GM23338 (cell line): Measurements from ENCODE around the gene BAD.
A peak's percentile ranks its signal among the peaks of the same experiment; 100 is the strongest.

Experiments
- CTCF ChIP-seq, 2 experiments: fragments of 200-600 bp in 1 of 2; sonication (generic) in 1 of 2; conservative IDR thresholded peaks; 2 replicates each; pipeline versions ENCODE4 v1.5.1 to v1.6.1; 2016 to 2017; ENCODE audit warnings: antibody characterized with exemption in 2 of 2, low read depth in 2 of 2, mild to moderate bottlenecking in 2 of 2, moderate library complexity in 1 of 2
- EZH2 ChIP-seq: fragments of 200-600 bp; sonication (generic); IDR thresholded peaks from one replicate; pipeline ENCODE4 v1.8.0; 2017; ENCODE audit warnings: antibody characterized with exemption, mild to moderate bottlenecking, low read depth; ENCODE audit not compliant: unreplicated experiment
- EZH2phosphoT487 ChIP-seq: fragments of 200-600 bp; sonication (generic); IDR thresholded peaks from one replicate; pipeline ENCODE4 v1.8.1; 2018; ENCODE audit warnings: antibody characterized with exemption; ENCODE audit not compliant: unreplicated experiment
- JUNB ChIP-seq: IDR thresholded peaks from one replicate; pipeline ENCODE4 v1.6.1; 2016; ENCODE audit warnings: antibody characterized with exemption; ENCODE audit not compliant: unreplicated experiment
- POLR2AphosphoS5 ChIP-seq: IDR thresholded peaks from 2 replicates; pipeline ENCODE4 v1.6.1; 2016; ENCODE audit warnings: antibody characterized with exemption, low read depth
- REST ChIP-seq: IDR thresholded peaks from one replicate; pipeline ENCODE4 v1.6.1; 2018; ENCODE audit warnings: antibody characterized with exemption; ENCODE audit not compliant: unreplicated experiment
- STAT1 ChIP-seq: IDR thresholded peaks from one replicate; pipeline ENCODE4 v1.6.1; 2016; ENCODE audit warnings: antibody characterized with exemption; ENCODE audit not compliant: unreplicated experiment
- ZNF114 ChIP-seq: fragments of 250-450 bp; sonication (Bioruptor Pico); IDR thresholded peaks from 2 replicates; pipeline ENCODE4 v1.5.0; 2020; ENCODE audit warnings: mild to moderate bottlenecking, moderate library complexity
- ZNF331 ChIP-seq: fragments of 250-450 bp; sonication (Bioruptor Pico); IDR thresholded peaks from 2 replicates; pipeline ENCODE4 v1.5.0; 2020; ENCODE audit warnings: low read depth, mild to moderate bottlenecking, moderate library complexity

GRCh38 chr11:64298966-64299846 is 14.7 kb upstream of the BAD start:
- TF ChIP-seq CTCF (conservative IDR thresholded peaks at IDR 0.05; ENCODE audit: low read depth in 2 of 2) = no peak
- no peak for TF ChIP-seq ZNF331 (CRISPR knock-in tag)
- no peak for TF ChIP-seq POLR2AphosphoS5
- TF ChIP-seq REST = no peak
- no peak for TF ChIP-seq STAT1
- no peak for TF ChIP-seq JUNB
- TF ChIP-seq EZH2phosphoT487 = peak; percentile 89
- peak; percentile 67 for TF ChIP-seq EZH2
- no peak for TF ChIP-seq ZNF114
